Thymus (tissue), 11 donors: ENCODE measurements around the gene KLHL28. TPM values are rescaled to one million over a fixed set of nuclear protein-coding genes. Genes with fewer than 3 reads are reported as not detected.
"Not testable (repeated sequence)": the region's sequence is repeated elsewhere in the genome, so short reads cannot be mapped to it uniquely, and the experiment has no call there.

Experiments used
- DNase-seq, 9 donors: peaks; one replicate each; pipeline ENCODE4 v3.0.0-alpha.2; 2013; ENCODE audit warnings: low spot score in 9 of 9, low read depth in 6 of 9, missing footprints in 1 of 9
- H3K27ac ChIP-seq, 2 donors: one replicate each; pipeline ENCODE4 v1.5.1; 2013; ENCODE audit warnings: control low read depth in 1 of 2, low read depth in 1 of 2, low read length in 1 of 2, mild to moderate bottlenecking in 1 of 2, moderate library complexity in 1 of 2
- H3K27me3 ChIP-seq, 2 donors: one replicate each; pipeline ENCODE4 v1.5.1; 2013; ENCODE audit warnings: low read length in 1 of 2; ENCODE audit not compliant: control insufficient read depth in 2 of 2, insufficient read depth in 1 of 2
- H3K36me3 ChIP-seq, 2 donors: one replicate each; pipeline ENCODE4 v1.5.1; 2013; ENCODE audit warnings: low read length in 1 of 2, mild to moderate bottlenecking in 1 of 2, moderate library complexity in 1 of 2; ENCODE audit not compliant: control insufficient read depth in 2 of 2, insufficient read depth in 2 of 2
- H3K4me1 ChIP-seq, 2 donors: one replicate each; pipeline ENCODE4 v1.5.1; 2013; ENCODE audit warnings: low read length in 2 of 2; ENCODE audit not compliant: control insufficient read depth in 2 of 2, insufficient read depth in 2 of 2
- H3K4me3 ChIP-seq, 2 donors: one replicate each; pipeline ENCODE4 v1.5.1; 2013; ENCODE audit warnings: low read length in 2 of 2, control low read depth in 1 of 2, mild to moderate bottlenecking in 1 of 2
- H3K9me3 ChIP-seq, 2 donors: one replicate each; pipeline ENCODE4 v1.5.1; 2013; ENCODE audit warnings: low read length in 1 of 2, mild to moderate bottlenecking in 1 of 2; ENCODE audit not compliant: control insufficient read depth in 2 of 2, insufficient read depth in 1 of 2
- WGBS: extraction: QIAGEN DNeasy Blood & Tissue Kit; methylation state at CpG from one replicate; pipeline ENCODE4 v1.1.7; 2013; 5-methylcytosine and 5-hydroxymethylcytosine counted together
- polyA plus RNA-seq: library from polyadenylated mRNA; stranded (reverse); fragments of 200-250 nt; gene quantifications from one replicate; pipeline ENCODE4 v1.2.3, GENCODE V29; 2013
- total RNA-seq: library from RNA; stranded (reverse); fragments of 120-200 nt; gene quantifications from one replicate; pipeline ENCODE4 v1.2.4, GENCODE V29; 2013
- donor health status: healthy.

The KLHL28 gene
- total and polyA plus RNA-seq, 2 donors = 6.0 to 13.7 TPM

DNA sequence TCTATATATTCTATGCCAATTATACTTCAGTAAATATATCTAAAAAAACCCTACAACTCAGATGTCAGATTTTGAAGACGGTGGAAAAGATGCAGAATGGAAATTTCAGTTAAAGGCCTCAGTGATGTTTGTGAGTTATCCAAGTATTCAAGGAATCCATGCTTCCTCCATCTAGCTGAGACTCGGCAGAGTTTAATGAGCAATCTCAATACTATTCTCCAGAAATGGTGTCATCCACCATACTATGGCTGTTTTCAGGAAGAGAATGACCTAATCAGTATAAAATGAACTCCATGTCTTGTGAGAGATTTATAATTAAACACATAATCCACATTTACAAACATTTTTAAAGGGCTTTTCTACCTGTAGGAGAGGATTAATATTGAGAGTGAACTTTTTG lies 66.0 kb downstream of the KLHL28 start:
- Histone ChIP-seq H3K36me3 (no peaks in the 10 kb centered on the region), H3K27ac (no peak overlapping the region), H3K9me3 (no peaks in the 10 kb centered on the region), H3K27me3 (peaks cover 3 to 7% of the 10 kb centered on the region in 2 donors), H3K4me1 (peaks cover 0 to 4% of the 10 kb centered on the region in 2 donors), H3K4me3 (no peak overlapping the region)
- WGBS = 100% methylated on average over 2 of the region's 2 CpGs
- DNase-seq = no peak

DNA sequence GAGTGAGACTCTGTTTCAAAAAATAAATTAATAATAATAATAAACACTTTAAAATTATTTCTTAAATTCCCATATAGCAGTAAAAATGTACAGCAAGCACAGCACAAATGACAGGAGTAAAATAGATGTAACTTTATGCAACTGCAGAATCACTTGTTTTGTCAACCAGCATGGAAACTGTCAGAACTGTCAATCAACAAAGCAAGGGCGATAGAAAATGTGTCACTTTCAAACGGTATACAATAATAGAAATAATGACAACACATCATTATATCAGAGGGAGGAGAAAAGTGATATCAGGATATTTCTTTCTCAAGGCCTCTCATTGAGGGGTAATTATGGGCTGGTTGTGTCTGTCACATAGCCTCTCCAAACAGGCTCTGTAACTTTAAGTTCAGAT lies 68.2 kb downstream of the KLHL28 start:
- no peak overlapping the region for H3K27ac ChIP-seq
- H3K4me3 ChIP-seq = no peak overlapping the region
- WGBS = 95% methylated on average over 2 of the region's 2 CpGs
- H3K27me3 ChIP-seq = peaks cover under 1 to 7% of the 10 kb centered on the region in 2 donors
- H3K4me1 ChIP-seq = peaks cover 0 to 4% of the 10 kb centered on the region in 2 donors
- no peak for DNase-seq
- no peaks in the 10 kb centered on the region for H3K36me3 ChIP-seq
- H3K9me3 ChIP-seq = no peaks in the 10 kb centered on the region

DNA sequence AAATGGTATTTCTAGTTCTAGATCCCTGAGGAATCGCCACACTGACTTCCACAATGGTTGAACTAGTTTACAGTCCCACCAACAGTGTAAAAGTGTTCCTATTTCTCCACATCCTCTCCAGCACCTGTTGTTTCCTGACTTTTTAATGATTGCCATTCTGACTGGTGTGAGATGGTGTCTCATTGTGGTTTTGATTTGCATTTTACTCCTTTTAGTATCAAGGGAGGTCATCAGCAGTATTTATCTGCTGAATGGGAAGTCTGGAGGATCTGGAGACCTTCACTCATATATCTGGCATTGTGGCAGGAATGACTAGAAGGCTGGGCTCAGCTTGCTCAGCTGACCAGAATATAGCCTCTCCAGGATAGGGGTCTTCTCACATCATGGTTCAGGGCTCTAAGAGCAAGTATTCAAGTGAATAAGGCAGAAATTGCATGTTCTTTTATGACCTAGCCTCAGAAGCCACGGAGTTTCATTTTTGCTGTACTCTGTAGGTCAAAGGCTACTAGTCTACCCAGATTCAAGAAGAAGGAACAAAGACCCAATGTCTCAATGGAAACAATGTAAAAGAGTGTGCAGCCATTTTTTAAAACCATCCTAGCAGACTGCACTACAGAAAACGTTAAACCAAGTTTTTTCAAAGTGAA lies 69.9 kb downstream of the KLHL28 start:
- not testable (repeated sequence) for H3K4me1 ChIP-seq, H3K4me3 ChIP-seq, H3K9me3 ChIP-seq, H3K27me3 ChIP-seq, H3K27ac ChIP-seq, H3K36me3 ChIP-seq, DNase-seq
- WGBS = 82% methylated on average over 2 of the region's 3 CpGs

DNA sequence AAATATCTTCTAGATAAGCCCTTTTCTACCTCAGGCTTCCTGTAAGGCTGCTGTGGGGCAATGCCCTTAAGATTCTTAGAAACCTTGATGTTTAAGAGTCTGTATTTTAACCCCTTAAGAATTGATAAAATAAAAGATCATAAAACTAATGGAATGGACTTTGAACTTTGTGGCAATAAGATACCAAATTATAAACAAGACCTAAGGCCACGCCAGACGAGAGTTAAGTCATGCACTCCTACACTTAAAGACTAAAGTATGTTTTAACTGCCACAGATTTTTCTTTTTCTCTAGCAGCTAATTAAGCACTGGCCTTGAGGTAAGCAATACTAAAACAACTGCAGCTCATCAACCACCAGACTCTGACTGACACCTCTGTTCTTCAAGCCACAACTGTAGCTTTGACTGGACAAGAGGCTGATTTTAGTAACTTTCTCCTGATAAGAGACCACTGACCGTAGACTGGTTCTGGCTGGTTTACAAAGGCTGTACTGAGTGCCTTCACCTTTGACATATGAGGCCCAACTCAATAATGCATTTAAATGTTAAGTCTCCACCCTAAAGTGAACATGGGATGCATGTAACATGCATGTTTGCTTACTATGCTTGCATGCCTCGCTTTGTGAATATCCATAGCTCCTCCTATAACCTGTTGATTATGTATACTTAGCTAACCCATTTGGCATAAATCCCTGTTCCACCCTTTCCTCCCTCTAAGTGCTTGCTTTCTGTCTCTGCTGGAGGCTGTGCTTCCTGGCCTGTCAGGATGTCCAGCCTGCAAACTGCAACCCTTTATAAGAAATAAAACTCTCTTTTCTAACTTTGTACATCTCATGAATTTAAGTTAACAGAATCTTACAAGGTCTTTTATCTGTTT lies 71.9 kb downstream of the KLHL28 start:
- H3K4me1 ChIP-seq = no peaks in the 10 kb centered on the region
- H3K27ac ChIP-seq = no peak overlapping the region
- WGBS = 95% methylated on average over 4 of the region's 4 CpGs
- H3K27me3 ChIP-seq = no peaks in the 10 kb centered on the region
- no peaks in the 10 kb centered on the region for H3K9me3 ChIP-seq
- DNase-seq = no peak
- H3K4me3 ChIP-seq = no peak overlapping the region
- H3K36me3 ChIP-seq = no peaks in the 10 kb centered on the region

DNA sequence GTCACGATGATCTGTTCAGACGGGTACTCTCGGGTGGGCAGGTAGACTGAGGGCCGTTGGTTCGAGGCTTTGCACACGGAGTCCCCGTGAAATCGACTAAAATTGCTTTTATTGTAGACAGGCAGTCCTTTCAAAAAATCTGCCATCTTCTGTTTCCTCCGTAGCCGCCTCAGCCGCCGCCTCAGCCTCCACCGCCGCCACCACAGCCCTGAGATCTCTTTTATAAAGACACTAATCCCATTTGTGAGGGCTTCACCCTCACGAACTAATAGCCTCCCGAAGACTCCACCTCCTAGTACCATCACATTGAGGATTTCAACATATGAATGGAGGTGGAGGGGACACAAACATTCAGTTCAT lies 74.2 kb downstream of the KLHL28 start:
- DNase-seq = no peak
- H3K27ac ChIP-seq = no peak overlapping the region
- peaks cover 0 to 3% of the 10 kb centered on the region in 2 donors for H3K9me3 ChIP-seq
- H3K4me3 ChIP-seq = no peak overlapping the region
- WGBS = 98% methylated on average over 16 of the region's 16 CpGs
- no peaks in the 10 kb centered on the region for H3K4me1 ChIP-seq
- H3K27me3 ChIP-seq = no peaks in the 10 kb centered on the region
- no peaks in the 10 kb centered on the region for H3K36me3 ChIP-seq

DNA sequence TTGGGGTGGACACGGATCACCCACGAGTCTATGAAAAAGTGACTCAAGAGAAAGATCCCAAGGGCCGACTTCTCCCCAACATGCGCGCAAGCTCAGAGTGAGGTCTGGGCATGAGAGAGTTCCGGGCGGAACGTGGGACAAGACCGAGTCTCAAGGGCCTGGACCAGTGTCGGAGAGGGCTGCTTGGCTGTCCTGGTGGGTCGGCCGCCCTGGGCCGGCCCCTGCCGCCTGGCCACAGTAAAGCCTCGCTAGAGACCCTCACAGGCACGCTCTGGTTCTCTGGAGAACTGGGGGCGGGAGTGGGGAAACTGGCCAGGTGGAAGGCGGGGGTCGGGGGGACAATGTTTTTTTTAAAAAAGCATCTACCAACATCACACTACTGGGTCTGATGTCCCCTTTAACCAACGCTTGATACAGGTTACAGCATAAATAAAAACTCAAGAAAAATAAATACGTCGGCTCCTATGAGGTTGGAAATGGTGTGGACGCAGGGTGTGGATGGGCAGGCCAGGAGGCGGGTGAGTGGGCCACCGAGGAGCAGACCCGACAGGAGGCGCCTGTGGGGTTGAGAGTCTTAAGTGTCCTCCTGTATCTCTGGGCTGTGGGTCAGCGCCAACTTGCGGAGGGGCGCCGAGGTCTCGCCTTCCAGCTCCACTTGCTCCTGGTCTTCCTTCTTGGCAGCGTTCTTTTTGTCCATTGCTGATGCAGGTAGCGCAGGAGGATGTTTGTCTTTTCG lies 74.7 kb downstream of the KLHL28 start:
- no peaks in the 10 kb centered on the region for H3K4me1 ChIP-seq
- 97% methylated on average over 35 of the region's 35 CpGs for WGBS
- no peak overlapping the region for H3K27ac ChIP-seq
- H3K27me3 ChIP-seq = no peaks in the 10 kb centered on the region
- no peak overlapping the region for H3K4me3 ChIP-seq
- peaks cover 0 to 3% of the 10 kb centered on the region in 2 donors for H3K9me3 ChIP-seq
- no peaks in the 10 kb centered on the region for H3K36me3 ChIP-seq
- DNase-seq = no peak

DNA sequence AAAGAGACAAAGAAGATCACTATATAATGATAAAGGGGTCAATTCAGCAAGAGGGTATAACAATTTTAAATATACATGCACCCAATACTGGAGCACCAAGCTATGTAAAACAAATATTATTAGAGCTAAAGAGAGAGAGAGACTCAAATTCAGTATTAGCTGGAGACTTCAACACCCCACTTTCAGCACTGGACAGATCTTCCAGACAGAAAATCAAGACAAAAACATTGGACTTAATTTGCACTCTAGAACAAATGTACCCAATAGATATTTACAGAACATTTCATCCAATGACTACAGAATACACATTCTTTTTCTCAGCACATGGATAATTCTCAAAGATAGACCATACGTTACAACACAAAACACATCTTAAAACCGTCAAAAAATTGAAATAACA lies 81.0 kb downstream of the KLHL28 start:
- WGBS = 96% methylated on average over 2 of the region's 2 CpGs
- no peaks in the 10 kb centered on the region for H3K4me1 ChIP-seq
- DNase-seq = no peak
- no peak overlapping the region for H3K27ac ChIP-seq
- H3K36me3 ChIP-seq = no peaks in the 10 kb centered on the region
- H3K4me3 ChIP-seq = no peak overlapping the region
- no peaks in the 10 kb centered on the region for H3K27me3 ChIP-seq
- peaks cover 0 to 3% of the 10 kb centered on the region in 2 donors for H3K9me3 ChIP-seq
